ENCODE results near the gene IFI27L2. TPM values are rescaled to one million over a fixed set of nuclear protein-coding genes. Genes with fewer than 3 reads are reported as not detected.

IFI27L2 gene, protein sequence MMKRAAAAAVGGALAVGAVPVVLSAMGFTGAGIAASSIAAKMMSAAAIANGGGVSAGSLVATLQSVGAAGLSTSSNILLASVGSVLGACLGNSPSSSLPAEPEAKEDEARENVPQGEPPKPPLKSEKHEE
- 24.2 and 24.4 TPM in 2 replicates for total RNA-seq (2014; rRNA removed; shearing (Covaris generic))

DNA sequence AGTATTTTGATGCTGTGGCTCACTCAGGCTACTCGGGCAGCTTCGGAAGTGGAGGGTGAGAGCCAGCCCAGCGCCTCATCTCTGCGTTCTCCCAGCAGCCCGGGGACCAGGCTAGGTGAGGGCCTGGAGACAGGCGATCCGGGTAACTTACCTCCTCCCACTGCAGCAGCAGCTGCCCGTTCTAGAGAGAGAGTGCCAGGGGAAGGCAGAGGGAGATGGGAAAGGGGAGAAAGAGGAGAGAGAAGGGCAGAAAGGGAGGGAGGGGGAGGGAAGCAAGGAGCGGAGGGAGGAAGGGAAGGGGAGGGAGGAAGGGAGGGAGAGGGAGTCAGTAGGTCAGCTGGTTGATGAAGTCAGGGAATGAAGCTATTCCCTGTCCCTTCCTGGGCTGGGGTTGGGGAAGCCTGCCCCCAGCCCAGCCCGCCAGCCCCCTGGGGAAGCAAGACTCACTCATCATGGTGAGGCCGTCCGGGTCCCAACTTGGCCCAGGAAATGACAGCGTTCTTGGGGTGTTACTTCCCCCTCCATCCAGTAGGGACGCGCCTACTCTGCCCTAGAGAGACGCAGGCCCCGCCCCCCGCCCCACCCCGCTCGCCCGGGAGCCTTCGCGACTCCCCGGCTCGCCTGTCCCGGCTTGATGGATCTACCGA, at the start of gene IFI27L2:
IFI27L2 (minus strand) TSS at position 494 of the 647 bp plus-strand sequence; CDS start at position 454, 40 bp downstream.
- Histone ChIP-seq H3K27ac (no peak within 1 kb of the TSS; the same call in 1 of the 2 replicates), H3K4me3 (peak within 1 kb of the TSS; percentile 56), H3K4me1 (no peaks in the 10 kb centered on the region), H3K36me3 (no peaks in the 10 kb centered on the region), H3K9me3 (replicated peaks) (no peaks in the 10 kb centered on the region), H3K27me3 (no peaks in the 10 kb centered on the region)
- DNase-seq: peak; percentile 81 to 89

DNA sequence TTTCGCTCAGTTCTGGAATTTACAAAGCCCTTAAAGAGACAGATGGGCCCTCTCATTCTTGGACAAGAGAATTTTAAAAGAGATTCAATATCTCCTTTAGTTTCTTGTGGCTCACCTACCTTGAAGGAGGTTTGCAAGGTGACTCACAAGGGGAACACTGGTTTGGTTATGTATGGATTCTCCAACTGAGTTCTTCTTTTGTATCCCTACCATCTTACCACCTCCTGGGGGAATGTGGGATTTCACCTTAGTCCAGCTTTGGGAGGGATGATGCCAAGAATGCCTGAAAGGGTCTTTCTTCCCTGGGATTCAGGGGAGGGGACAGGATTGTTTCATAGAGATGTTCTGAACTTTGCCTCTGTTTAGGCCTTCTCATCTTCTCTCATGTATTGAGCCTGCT, 48.4 kb upstream of the IFI27L2 start:
- peaks cover 29% of the 10 kb centered on the region for H3K4me1 ChIP-seq
- H3K27me3 ChIP-seq: no peaks in the 10 kb centered on the region
- no peak overlapping the region for H3K27ac ChIP-seq
- no peaks in the 10 kb centered on the region for H3K9me3 ChIP-seq (replicated peaks)
- H3K4me3 ChIP-seq: no peak overlapping the region
- DNase-seq: peak in 1 of 2 experiments; percentile 11
- H3K36me3 ChIP-seq: no peaks in the 10 kb centered on the region; the same call in 1 of the 2 replicates

DNA sequence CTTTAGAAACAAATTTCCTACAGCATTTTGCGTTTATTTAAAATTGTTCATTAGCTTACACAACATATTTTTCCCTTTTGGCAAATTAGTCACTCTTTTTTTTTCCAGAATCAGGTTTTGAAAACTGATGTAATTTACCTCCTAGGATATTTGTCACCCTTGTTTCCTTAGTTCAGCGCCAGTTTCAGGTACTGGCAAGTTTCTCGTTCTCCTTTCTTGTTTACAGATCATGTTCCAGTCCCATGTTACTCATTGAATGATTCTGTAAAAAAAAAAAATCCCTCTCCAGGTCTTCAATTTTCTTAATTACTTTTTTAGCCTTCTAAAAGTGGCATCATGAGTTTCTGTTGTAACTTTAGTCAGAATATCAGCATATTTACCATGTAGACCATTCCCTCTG, 47.4 kb upstream of the IFI27L2 start:
- no peak for DNase-seq
- Histone ChIP-seq H3K9me3 (replicated peaks) (no peaks in the 10 kb centered on the region), H3K36me3 (no peaks in the 10 kb centered on the region; the same call in 1 of the 2 replicates), H3K27ac (no peak overlapping the region), H3K27me3 (no peaks in the 10 kb centered on the region), H3K4me1 (peaks cover 29% of the 10 kb centered on the region), H3K4me3 (peak overlapping the region; percentile 98)

DNA sequence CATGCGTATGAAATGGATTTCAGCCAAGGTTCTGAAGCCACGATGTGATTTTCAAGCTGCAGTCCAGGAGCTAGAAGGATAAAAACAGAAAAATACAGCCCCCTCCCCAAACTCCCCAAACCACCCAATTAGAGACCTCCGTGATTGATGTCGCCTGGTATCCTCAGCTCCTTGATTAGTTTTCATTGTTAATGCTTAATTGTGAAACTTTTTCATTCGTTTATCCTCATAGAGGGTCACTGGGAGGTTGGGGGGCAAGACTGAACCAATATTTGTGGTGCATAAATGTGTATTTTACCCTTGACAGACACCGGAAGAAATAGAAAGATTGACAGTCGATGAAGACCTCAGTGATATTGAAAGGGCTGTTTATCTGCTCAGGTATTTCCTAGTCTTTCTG, 46.3 kb upstream of the IFI27L2 start:
- H3K36me3 ChIP-seq: no peaks in the 10 kb centered on the region
- DNase-seq: no peak
- H3K9me3 ChIP-seq (replicated peaks): no peaks in the 10 kb centered on the region
- peak overlapping the region; percentile 98 for H3K4me3 ChIP-seq
- H3K27me3 ChIP-seq: no peaks in the 10 kb centered on the region
- peaks cover 37% of the 10 kb centered on the region for H3K4me1 ChIP-seq
- peak overlapping the region; percentile 95 for H3K27ac ChIP-seq

DNA sequence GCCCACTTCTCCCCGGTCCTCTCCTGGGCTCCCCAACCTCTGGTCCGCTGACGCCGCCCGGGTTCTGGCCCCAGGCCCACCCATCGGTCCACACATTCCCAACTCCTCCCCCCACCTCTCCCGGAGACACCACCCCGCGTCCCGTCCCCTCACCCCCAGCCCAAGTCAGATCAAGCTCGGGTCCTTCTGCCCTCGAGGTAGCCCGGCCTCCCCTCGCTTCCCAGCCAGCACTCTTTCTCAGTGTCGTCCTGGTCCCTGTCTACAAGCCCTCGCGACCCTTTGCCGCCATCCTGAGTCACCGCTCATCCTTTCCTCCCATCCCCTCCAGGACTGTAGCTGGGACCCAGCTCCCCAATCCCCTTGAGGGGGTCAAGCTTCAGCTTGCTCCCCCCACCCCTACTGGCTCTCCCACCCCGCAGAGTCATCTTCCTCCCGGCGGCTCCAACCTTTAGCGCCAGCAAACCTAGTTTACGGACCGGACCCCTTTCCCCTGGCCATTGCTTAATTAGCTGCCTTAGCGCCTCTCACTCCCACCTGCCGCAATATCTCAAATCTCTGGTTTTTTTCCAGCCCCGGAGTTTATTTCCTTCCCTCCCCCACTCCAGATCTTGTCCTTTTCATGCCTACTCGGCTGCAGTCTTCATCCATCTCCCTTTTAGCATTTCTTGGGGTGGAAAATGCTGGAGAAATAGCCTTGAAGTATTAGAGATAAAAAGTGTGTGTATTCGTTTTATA, 45.8 kb upstream of the IFI27L2 start:
- Histone ChIP-seq H3K27me3 (no peaks in the 10 kb centered on the region), H3K27ac (peak overlapping the region; percentile 95), H3K4me1 (peaks cover 34% of the 10 kb centered on the region), H3K9me3 (replicated peaks) (no peaks in the 10 kb centered on the region), H3K36me3 (no peaks in the 10 kb centered on the region), H3K4me3 (peak overlapping the region; percentile 98)
- DNase-seq: peak; percentile 62 to 80

DNA sequence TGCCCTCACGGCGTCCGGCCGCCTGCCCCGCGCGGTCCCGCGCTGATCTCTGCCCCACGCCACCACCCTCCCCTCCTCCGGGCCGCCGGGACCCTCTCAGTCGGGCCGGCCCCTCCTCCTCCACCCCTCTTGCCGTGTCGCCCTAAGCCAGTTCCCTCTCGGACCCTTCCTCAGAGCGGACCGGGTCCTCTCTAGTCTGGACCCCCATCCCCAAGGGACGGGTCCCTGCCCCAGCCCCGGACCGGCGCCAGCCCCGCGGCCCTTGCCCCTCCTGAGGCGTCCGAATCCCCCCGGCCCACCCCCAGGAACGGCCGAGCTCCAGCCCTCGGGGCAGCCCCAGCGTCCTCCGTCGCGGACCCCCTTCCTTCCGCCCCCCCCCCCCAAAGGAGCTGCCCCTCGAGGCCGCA, 45.2 kb upstream of the IFI27L2 start:
- no peak for DNase-seq
- Histone ChIP-seq H3K36me3 (no peaks in the 10 kb centered on the region), H3K4me3 (peak overlapping the region; percentile 98), H3K4me1 (peaks cover 28% of the 10 kb centered on the region), H3K27ac (peak overlapping the region; percentile 95), H3K27me3 (no peaks in the 10 kb centered on the region), H3K9me3 (replicated peaks) (no peaks in the 10 kb centered on the region)

DNA sequence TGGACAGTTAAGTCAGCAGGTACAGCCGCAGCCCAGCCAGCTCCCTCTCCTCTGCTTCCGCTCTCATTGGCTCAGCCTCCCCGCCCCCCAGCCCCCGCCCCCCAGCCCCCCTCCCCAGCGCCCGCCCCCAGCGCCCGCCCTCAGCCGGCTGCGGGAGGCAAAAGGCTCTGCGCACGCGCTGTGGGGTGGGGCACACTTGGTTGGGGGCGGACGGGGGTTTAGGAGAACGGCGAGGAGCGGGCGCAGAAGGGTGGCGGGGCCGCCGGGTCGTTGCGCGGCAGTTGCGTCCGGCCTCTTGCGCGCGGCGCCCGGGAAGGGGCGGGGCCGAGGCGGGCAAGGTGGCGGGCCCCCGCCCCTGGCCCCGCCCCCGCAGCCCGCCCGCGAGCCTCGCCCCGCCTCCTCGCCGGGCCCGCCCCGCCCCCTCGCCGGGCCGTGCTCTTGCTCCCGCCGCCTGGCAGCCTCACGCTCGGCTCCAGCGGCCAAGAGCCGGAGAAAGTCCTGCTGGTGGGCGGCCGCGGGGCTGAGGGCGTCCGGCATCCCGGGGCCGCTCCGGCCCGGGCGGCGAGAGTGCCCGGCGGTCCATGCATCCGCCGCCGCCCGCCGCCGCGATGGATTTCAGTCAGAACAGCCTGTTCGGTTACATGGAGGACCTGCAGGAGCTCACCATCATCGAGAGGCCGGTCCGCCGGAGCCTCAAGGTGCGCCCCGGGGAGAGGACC, 44.6 kb upstream of the IFI27L2 start, which contains the start of gene PPP4R4:
PPP4R4 (plus strand) TSS at position 438 of the 719 bp plus-strand sequence; CDS start at position 582, 144 bp downstream.
- Histone ChIP-seq H3K27me3 (no peaks in the 10 kb centered on the region), H3K9me3 (replicated peaks) (no peaks in the 10 kb centered on the region), H3K36me3 (no peaks in the 10 kb centered on the region), H3K27ac (peak within 1 kb of the TSS; percentile 95), H3K4me1 (peaks cover 22% of the 10 kb centered on the region), H3K4me3 (peak within 1 kb of the TSS; percentile 98)
- peak; percentile 96 to 97 for DNase-seq

DNA sequence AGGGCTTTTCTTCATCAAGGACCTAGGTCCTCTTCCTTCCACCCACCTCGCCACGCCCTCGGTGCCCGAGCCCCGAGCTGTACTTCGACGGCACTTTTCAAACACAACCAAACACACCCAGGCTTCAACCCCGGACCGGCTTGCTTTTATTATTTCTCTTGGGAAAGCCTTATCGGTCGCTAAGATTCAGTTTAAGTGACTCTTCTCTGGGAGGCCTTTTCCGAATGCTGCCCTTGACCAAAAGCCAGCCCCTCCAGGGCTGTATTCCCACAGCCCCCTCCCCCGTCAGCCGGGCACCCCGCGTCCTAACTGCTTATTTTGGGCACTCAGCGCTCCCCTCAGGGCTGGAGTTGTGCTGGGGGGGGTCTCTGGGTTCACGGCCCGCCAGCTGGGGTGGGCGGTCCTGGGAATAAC, 44.1 kb upstream of the IFI27L2 start:
- H3K36me3 ChIP-seq: no peaks in the 10 kb centered on the region
- no peaks in the 10 kb centered on the region for H3K9me3 ChIP-seq (replicated peaks)
- H3K4me3 ChIP-seq: peak overlapping the region; percentile 79
- peaks cover 18% of the 10 kb centered on the region for H3K4me1 ChIP-seq
- no peak for DNase-seq
- no peaks in the 10 kb centered on the region for H3K27me3 ChIP-seq
- H3K27ac ChIP-seq: peak overlapping the region; percentile 49; the same call in 1 of the 2 replicates

DNA sequence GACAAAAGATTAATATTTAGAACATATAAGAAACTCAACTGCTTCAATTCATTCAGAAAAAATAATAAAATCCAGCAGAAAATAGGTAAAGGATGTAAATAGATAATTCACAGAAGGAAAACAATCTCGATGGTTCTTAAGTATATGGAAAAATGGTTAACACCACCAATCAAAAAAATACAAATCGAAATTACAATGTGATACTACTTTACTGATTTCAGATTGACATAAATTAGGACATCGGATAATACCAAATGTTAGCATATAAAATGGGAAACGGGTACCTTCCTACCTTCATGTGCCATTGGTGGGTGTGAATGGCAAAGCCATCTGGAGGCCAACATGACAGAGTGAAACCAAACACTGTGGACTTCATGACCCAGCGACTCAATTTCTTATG, 43.1 kb upstream of the IFI27L2 start:
- Histone ChIP-seq H3K27me3 (no peaks in the 10 kb centered on the region), H3K27ac (no peak overlapping the region), H3K4me3 (no peak overlapping the region), H3K9me3 (replicated peaks) (no peaks in the 10 kb centered on the region), H3K36me3 (no peaks in the 10 kb centered on the region), H3K4me1 (peaks cover 13% of the 10 kb centered on the region)
- DNase-seq: peak in 1 of 2 experiments; percentile 11

DNA sequence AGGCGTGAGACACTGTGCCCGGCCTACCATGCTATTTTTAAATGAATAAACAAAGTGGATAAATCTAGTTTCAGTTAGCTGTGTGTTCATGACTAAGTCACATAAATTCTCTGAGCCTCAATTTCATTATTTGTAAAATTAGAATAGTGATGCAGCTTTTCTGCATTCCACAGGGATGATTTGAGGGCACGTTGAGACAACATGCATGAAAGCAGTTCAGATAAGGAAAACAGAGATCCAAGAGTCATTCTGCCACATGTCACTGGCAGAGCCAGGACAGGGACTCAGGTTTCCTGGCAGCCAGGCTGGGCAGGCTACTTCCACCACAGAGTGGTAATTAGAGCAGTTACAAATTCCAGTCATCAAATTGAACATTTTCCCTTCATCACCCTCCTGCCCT, 41.8 kb upstream of the IFI27L2 start:
- Histone ChIP-seq H3K4me1 (peaks cover 8% of the 10 kb centered on the region; the same call in 1 of the 2 replicates), H3K36me3 (no peaks in the 10 kb centered on the region), H3K4me3 (no peak overlapping the region), H3K9me3 (replicated peaks) (no peaks in the 10 kb centered on the region), H3K27me3 (no peaks in the 10 kb centered on the region), H3K27ac (no peak overlapping the region)
- peak in 1 of 2 experiments; percentile 9 for DNase-seq

DNA sequence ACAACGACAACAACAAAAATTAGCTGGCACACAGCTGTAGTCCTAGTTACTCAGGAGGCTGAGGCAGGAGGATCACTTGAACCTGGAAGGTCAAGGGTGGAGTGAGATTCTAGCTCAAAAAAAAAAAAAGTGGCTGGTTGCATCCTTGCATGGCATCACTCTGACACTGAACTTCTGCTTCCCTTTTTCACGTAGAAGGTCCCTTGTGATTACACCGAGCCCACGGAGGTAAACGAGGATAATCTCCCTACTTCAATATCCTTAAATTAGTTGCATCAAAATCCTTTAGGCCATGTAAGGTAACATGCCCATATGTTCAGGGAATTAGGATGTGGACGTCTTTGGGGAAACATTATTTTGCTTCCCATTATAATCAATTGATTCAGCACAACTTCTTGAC, 40.7 kb upstream of the IFI27L2 start:
- DNase-seq: no peak
- Histone ChIP-seq H3K4me1 (peaks cover 12% of the 10 kb centered on the region; the same call in 1 of the 2 replicates), H3K36me3 (no peaks in the 10 kb centered on the region), H3K9me3 (replicated peaks) (no peaks in the 10 kb centered on the region), H3K4me3 (no peak overlapping the region), H3K27me3 (no peaks in the 10 kb centered on the region), H3K27ac (no peak overlapping the region)

DNA sequence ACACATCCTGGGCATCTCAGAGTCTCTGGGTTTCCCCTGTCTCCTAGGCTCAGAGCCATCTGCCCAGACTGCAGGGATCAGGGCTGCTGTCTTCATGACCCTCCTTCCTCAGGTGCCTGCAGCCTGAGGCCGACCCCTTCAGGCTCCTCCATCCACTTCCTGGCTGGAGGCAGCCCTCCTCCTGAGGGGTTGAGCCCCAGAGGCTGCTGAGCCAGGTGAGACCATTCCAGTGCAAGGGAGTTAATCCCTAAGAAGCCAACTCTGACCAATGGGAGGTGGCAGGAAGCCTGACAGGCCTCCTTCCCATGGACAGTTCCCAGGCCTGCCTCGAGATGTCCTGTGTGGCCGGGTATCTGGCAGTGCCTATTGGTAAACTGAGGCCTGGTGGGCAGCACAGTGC, 36.3 kb upstream of the IFI27L2 start:
- peaks cover 15% of the 10 kb centered on the region for H3K4me1 ChIP-seq
- H3K36me3 ChIP-seq: no peaks in the 10 kb centered on the region
- H3K27ac ChIP-seq: no peak overlapping the region
- H3K27me3 ChIP-seq: no peaks in the 10 kb centered on the region
- no peak overlapping the region; the same call in 1 of the 2 replicates for H3K4me3 ChIP-seq
- DNase-seq: no peak
- H3K9me3 ChIP-seq (replicated peaks): no peaks in the 10 kb centered on the region

DNA sequence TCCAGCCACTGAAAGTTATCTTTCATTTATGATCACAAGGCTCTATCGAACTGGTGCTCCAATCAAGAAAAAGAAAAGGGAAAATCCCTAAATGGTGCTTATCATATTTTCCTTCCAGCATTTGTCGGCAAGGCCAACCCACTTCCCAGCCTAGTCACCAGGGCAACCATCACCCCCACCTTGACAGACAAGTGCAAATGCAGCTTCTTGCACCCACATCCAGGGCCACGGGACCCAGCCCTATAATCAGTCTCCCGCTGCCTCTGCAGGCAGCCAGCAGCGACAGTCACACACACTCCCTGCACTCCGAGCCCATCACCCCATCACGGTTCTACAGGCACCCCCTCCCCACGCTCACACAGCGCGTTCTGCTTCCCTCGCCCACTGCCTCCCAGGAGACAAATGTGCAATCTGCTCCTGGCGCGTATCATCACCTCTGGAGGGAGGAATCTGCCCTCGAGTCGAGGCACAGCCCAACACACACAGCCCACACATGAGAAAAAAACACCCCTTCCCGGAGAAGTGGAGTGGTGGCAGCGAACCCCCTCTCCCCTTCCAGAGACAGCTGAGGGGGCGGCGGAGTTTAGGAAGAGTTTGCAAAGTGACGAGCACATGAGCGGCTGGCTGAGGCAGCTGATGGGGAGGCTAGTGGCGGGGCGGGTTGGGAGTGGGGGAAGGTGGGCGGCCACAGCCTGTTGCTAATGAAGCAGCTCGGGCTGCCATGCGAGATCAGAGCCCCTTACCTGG, 35.5 kb upstream of the IFI27L2 start:
- Histone ChIP-seq H3K4me3 (peak overlapping the region; percentile 52), H3K27ac (peak overlapping the region; percentile 18; the same call in 1 of the 2 replicates), H3K36me3 (no peaks in the 10 kb centered on the region), H3K27me3 (no peaks in the 10 kb centered on the region), H3K4me1 (peaks cover 15% of the 10 kb centered on the region), H3K9me3 (replicated peaks) (no peaks in the 10 kb centered on the region)
- DNase-seq: peak; percentile 79 to 86

DNA sequence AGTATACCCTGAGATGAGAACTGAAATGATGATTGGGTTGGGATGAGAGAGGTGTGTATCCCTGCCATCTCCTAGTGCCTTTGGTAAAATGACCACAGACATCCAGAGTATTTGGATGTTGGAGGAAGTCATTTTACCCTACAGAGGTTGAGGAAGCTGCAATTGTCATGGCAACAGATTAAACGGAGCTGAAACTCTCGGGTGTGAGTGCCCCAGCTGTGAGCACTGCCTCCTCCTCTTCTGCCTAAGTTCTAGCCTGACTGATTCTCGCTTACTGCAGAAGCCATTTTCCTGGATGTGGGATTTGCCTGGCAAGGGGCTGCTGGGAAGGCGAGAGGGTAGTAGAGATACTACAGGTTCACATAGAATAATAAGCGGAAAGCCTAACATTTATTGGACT, 34.4 kb upstream of the IFI27L2 start:
- no peaks in the 10 kb centered on the region for H3K27me3 ChIP-seq
- no peak overlapping the region for H3K27ac ChIP-seq
- peak in 1 of 2 experiments; percentile 18 for DNase-seq
- no peaks in the 10 kb centered on the region for H3K9me3 ChIP-seq (replicated peaks)
- peaks cover 15% of the 10 kb centered on the region for H3K4me1 ChIP-seq
- H3K36me3 ChIP-seq: no peaks in the 10 kb centered on the region
- no peak overlapping the region for H3K4me3 ChIP-seq
